OCI-LY1 (cell line): ENCODE results near the gene IREB2.

ENCODE experiments used
- H2AFZ ChIP-seq: fragments of 200-600 bp; sonication (generic), shearing (Covaris generic); 2 replicates; pipeline ENCODE4 v1.6.0; 2014; ENCODE audit warnings: antibody characterized with exemption, mild to moderate bottlenecking, low read length
- H3F3A ChIP-seq: fragments of 200-600 bp; sonication (generic), shearing (Covaris generic); 2 replicates; pipeline ENCODE4 v1.6.0; 2014; ENCODE audit warnings: mild to moderate bottlenecking, antibody characterized with exemption, low read length, moderate library complexity; ENCODE audit not compliant: insufficient read depth
- H3K27ac ChIP-seq: fragments of 200-600 bp; sonication (generic); 2 replicates; pipeline ENCODE4 v1.5.1; 2014; ENCODE audit warnings: low read length, mixed run types, mild to moderate bottlenecking, low read depth; ENCODE audit not compliant: poor library complexity, severe bottlenecking
- H3K27me3 ChIP-seq: fragments of 200-600 bp; sonication (generic); 2 replicates; pipeline ENCODE4 v1.6.0; 2014; ENCODE audit warnings: antibody characterized with exemption, mild to moderate bottlenecking, low read length, moderate library complexity; ENCODE audit not compliant: insufficient read depth
- H3K36me3 ChIP-seq: fragments of 200-600 bp; sonication (generic); 2 replicates; pipeline ENCODE4 v1.6.1; 2014; ENCODE audit warnings: mild to moderate bottlenecking, antibody characterized with exemption, low read length, moderate library complexity, mixed read lengths; ENCODE audit not compliant: insufficient read depth
- H3K4me1 ChIP-seq: fragments of 200-600 bp; sonication (generic); 2 replicates; pipeline ENCODE4 v1.5.1; 2014; ENCODE audit warnings: mild to moderate bottlenecking, low read length, moderate library complexity; ENCODE audit not compliant: insufficient read depth, severe bottlenecking
- H3K4me2 ChIP-seq: fragments of 200-600 bp; sonication (generic), shearing (Covaris generic); 2 replicates; pipeline ENCODE4 v1.6.1; 2014; ENCODE audit warnings: low read length
- H3K4me3 ChIP-seq: fragments of 200-600 bp; sonication (generic); 2 replicates; pipeline ENCODE4 v1.5.1; 2014; ENCODE audit warnings: low read length, low read depth, mild to moderate bottlenecking, mixed read lengths; ENCODE audit not compliant: poor library complexity, severe bottlenecking
- H3K79me2 ChIP-seq: fragments of 200-600 bp; shearing (Covaris generic); 2 replicates; pipeline ENCODE4 v1.6.1; 2016; ENCODE audit warnings: mixed run types, low read length, mixed read lengths; ENCODE audit not compliant: insufficient read depth
- H3K9ac ChIP-seq: fragments of 200-600 bp; sonication (generic), shearing (Covaris generic); 2 replicates; pipeline ENCODE4 v1.6.1; 2014; ENCODE audit warnings: mild to moderate bottlenecking, low read length, mixed read lengths
- H3K9me2 ChIP-seq: fragments of 200-600 bp; sonication (generic), shearing (Covaris generic); 2 replicates; pipeline ENCODE4 v1.6.1; 2014; ENCODE audit warnings: low read depth, mild to moderate bottlenecking, low read length, mixed read lengths
- H3K9me3 ChIP-seq: fragments of 200-600 bp; shearing (Covaris generic); 2 replicates; pipeline ENCODE4 v1.6.1; 2014; ENCODE audit warnings: low read length, mixed read lengths
- H4K20me1 ChIP-seq: fragments of 200-600 bp; sonication (generic), shearing (Covaris generic); 2 replicates; pipeline ENCODE4 v1.6.0; 2016; ENCODE audit warnings: mild to moderate bottlenecking, low read length; ENCODE audit not compliant: insufficient read depth
- CTCF ChIP-seq: fragments of 200-600 bp; sonication (generic), shearing (Covaris generic); IDR thresholded peaks from 2 replicates; pipeline ENCODE4 v1.5.1; 2017; ENCODE audit warnings: mild to moderate bottlenecking, antibody characterized with exemption, low read length, moderate library complexity, mixed read lengths
- EZH2 ChIP-seq: fragments of 200-600 bp; sonication (generic), shearing (Covaris generic); IDR thresholded peaks from 2 replicates; pipeline ENCODE4 v1.8.0; 2017; ENCODE audit warnings: borderline replicate concordance, mixed run types, mild to moderate bottlenecking, antibody characterized with exemption, low read length, moderate library complexity, mixed read lengths

Gene IREB2

GRCh38 chr15:78453447-78453846, 15.4 kb downstream of the IREB2 start:
- Histone ChIP-seq H3K4me1 (peaks cover 24% of the 10 kb centered on the region), H3K9me3 (no peaks in the 10 kb centered on the region), H3K4me3 (no peak overlapping the region), H3K9me2 (no peaks in the 10 kb centered on the region), H4K20me1 (no peaks in the 10 kb centered on the region), H3K27ac (no peak overlapping the region), H3K9ac (no peak overlapping the region), H2AFZ (no peak overlapping the region), H3K36me3 (0 out of 2 replicates have a peak, but pooled peaks cover 5% of the 10 kb centered on the region), H3K4me2 (no peak overlapping the region), H3K27me3 (no peaks in the 10 kb centered on the region), H3K79me2 (peaks cover 83% of the 10 kb centered on the region), H3F3A (no peaks in the 10 kb centered on the region)
- no peak for TF ChIP-seq EZH2
- no peak for TF ChIP-seq CTCF

GRCh38 chr15:78454992-78455391, 17.0 kb downstream of the IREB2 start:
- TF ChIP-seq EZH2: no peak
- Histone ChIP-seq H3K9ac (no peak overlapping the region), H3K4me3 (no peak overlapping the region), H3K36me3 (peaks cover 6% of the 10 kb centered on the region; the same call in 1 of the 2 replicates), H3F3A (no peaks in the 10 kb centered on the region), H3K27ac (no peak overlapping the region), H4K20me1 (no peaks in the 10 kb centered on the region), H3K27me3 (no peaks in the 10 kb centered on the region), H3K9me2 (no peaks in the 10 kb centered on the region), H3K4me1 (peaks cover 24% of the 10 kb centered on the region), H3K79me2 (peaks cover 83% of the 10 kb centered on the region), H3K9me3 (no peaks in the 10 kb centered on the region), H2AFZ (no peak overlapping the region), H3K4me2 (no peak overlapping the region)

DNA sequence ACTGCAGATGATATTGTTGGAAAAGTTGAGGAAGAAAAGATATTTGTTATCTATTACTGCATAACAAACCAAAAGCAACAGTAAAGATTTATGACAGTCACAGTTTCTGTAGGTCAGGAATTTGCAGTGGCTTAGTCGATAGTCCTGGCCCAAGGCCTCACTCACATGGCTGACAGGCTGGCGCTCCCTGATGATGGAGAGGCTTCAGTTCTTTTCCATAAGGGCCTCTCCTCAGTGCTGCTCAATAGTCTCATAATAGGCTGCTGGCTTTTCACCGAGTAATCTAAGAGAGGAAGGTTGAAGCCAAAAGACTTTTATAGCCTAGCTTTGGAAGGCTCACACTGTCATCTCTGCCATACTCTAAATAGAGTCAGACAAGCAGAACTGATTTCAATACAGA, 17.7 kb downstream of the IREB2 start:
- H2AFZ ChIP-seq: no peak overlapping the region
- H3F3A ChIP-seq: no peaks in the 10 kb centered on the region
- no peak overlapping the region for H3K4me2 ChIP-seq
- H3K36me3 ChIP-seq: peaks cover 7% of the 10 kb centered on the region; the same call in 1 of the 2 replicates
- H3K27ac ChIP-seq: no peak overlapping the region
- no peak overlapping the region for H3K9ac ChIP-seq
- TF ChIP-seq CTCF (no peak), EZH2 (no peak)
- H3K79me2 ChIP-seq: peaks cover 84% of the 10 kb centered on the region
- peaks cover 29% of the 10 kb centered on the region for H3K4me1 ChIP-seq
- H3K27me3 ChIP-seq: no peaks in the 10 kb centered on the region
- no peaks in the 10 kb centered on the region for H3K9me2 ChIP-seq
- no peak overlapping the region for H3K4me3 ChIP-seq
- no peaks in the 10 kb centered on the region for H3K9me3 ChIP-seq
- no peaks in the 10 kb centered on the region for H4K20me1 ChIP-seq

GRCh38 chr15:78456426-78456825, 18.4 kb downstream of the IREB2 start:
- no peaks in the 10 kb centered on the region for H3K9me3 ChIP-seq
- TF ChIP-seq CTCF: no peak
- peaks cover 11% of the 10 kb centered on the region; the same call in 1 of the 2 replicates for H3K36me3 ChIP-seq
- H3K9me2 ChIP-seq: no peaks in the 10 kb centered on the region
- no peaks in the 10 kb centered on the region for H4K20me1 ChIP-seq
- H3K27ac ChIP-seq: no peak overlapping the region
- H2AFZ ChIP-seq: no peak overlapping the region
- H3K27me3 ChIP-seq: no peaks in the 10 kb centered on the region
- H3K9ac ChIP-seq: no peak overlapping the region
- H3K4me3 ChIP-seq: no peak overlapping the region
- peaks cover 88% of the 10 kb centered on the region for H3K79me2 ChIP-seq
- H3K4me2 ChIP-seq: no peak overlapping the region
- H3F3A ChIP-seq: no peaks in the 10 kb centered on the region
- peaks cover 35% of the 10 kb centered on the region for H3K4me1 ChIP-seq
